Upper lobe of left lung (tissue), 6 donors: ENCODE data around the gene YPEL2. TPM values are rescaled to one million over a fixed set of nuclear protein-coding genes. Genes with fewer than 3 reads are reported as not detected.
A peak's percentile ranks its signal among the peaks of the same experiment; 100 is the strongest.
"Not testable (repeated sequence)": the region's sequence is repeated elsewhere in the genome, so short reads cannot be mapped to it uniquely, and the experiment has no call there.

Source experiments
- ATAC-seq, 2 donors: fragments of 200-7000 bp; cut with Tn5 transposase; one replicate each; pipeline ENCODE4 v1.9.1; 2022; ENCODE audit warnings: mild to moderate bottlenecking in 2 of 2, moderate library complexity in 2 of 2; ENCODE audit not compliant: low FRiP score in 2 of 2
- DNase-seq, 2 donors: peaks; one replicate each; pipeline ENCODE4 v3.0.0-alpha.2; 2019 to 2020
- H3K27ac ChIP-seq, 4 donors: fragments of 200-600 bp; sonication (generic); one replicate each; pipeline ENCODE4 v1.5.1; 2016 to 2019
- H3K27me3 ChIP-seq, 4 donors: fragments of 200-600 bp; sonication (generic); one replicate each; pipeline ENCODE4 v1.5.1; 2017 to 2019
- H3K36me3 ChIP-seq, 4 donors: fragments of 200-600 bp; sonication (generic); one replicate each; pipeline ENCODE4 v1.5.1; 2016 to 2019
- H3K4me1 ChIP-seq, 4 donors: fragments of 200-600 bp; sonication (generic); one replicate each; pipeline ENCODE4 v1.5.1; 2018 to 2019
- H3K4me3 ChIP-seq, 4 donors: fragments of 200-600 bp; sonication (generic); one replicate each; pipeline ENCODE4 v1.5.1; 2017 to 2019; ENCODE audit warnings: mild to moderate bottlenecking in 2 of 4, moderate library complexity in 1 of 4
- H3K9me3 ChIP-seq, 4 donors: fragments of 200-600 bp; sonication (generic); one replicate each; pipeline ENCODE4 v1.5.1; 2018 to 2019
- EP300 ChIP-seq, 4 donors: sonication (generic); formaldehyde crosslinking; IDR thresholded peaks; one replicate each; pipeline ENCODE4 v1.5.1; 2017; ENCODE audit warnings: antibody characterized with exemption in 4 of 4, control low read depth in 2 of 4
- POLR2A ChIP-seq, 4 donors: fragments of 450-650 bp; IDR thresholded peaks; one replicate each; pipeline ENCODE4 v1.5.1; 2016 to 2017; ENCODE audit warnings: antibody characterized with exemption in 4 of 4, mild to moderate bottlenecking in 2 of 4
- POLR2AphosphoS5 ChIP-seq, 2 donors: sonication (generic); formaldehyde crosslinking; IDR thresholded peaks; one replicate each; pipeline ENCODE4 v1.5.1; 2017; ENCODE audit warnings: antibody characterized with exemption in 2 of 2
- WGBS, 2 donors: methylation state at CpG; one replicate each; pipeline ENCODE4 v1.1.5; 2017 to 2018; 5-methylcytosine and 5-hydroxymethylcytosine counted together
- total RNA-seq, 6 donors: library from RNA; depleted of rRNA in 4 of 6; stranded (reverse); fragments of >200 nt in 4 of 6; gene quantifications; one replicate each; pipeline versions ENCODE4 v1.1.0 to v1.2.1, GENCODE V29; 2016 to 2021
- TF ChIP-seq, protein P1 (sequence below), 6 experiments: fragments of 450-650 bp in 4 of 6; fragments of 200-600 bp in 2 of 6; sonication (generic) in 2 of 6; IDR thresholded peaks; one replicate each; pipeline ENCODE4 v1.5.1; 2016 to 2019; ENCODE audit warnings: antibody characterized with exemption in 6 of 6
- donor health status: DM: no; HTN: no; CAD: no; lungs with moderate emphysema.
- donor health status: DM: no; HTN: yes; CAD: no; lungs with severe emphysema.

Gene YPEL2
- total RNA-seq, 6 donors from 2014 or later = 17.5 to 38.8 (median 26.8) TPM

DNA sequence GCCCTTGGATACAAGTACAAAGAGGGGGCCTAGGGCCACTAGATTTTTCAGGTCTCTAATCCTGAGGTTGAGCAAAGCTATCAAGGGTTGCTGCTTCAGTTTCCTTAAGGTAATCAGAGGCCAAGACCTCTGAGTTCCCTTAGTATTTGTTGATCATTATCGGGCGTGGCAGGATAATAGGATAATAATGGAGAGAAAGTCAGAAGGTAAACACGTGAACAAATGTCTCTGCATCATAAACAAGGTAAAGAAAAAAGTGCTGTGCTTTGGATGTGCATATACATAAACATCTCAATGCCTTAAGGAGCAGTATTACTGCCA, 41.5 kb upstream of the YPEL2 start:
- Histone ChIP-seq H3K4me3 (no peak overlapping the region), H3K27me3 (no peaks in the 10 kb centered on the region), H3K27ac (peak overlapping the region in 3 of 4 donors; percentile 40 to 75 (median 41)), H3K4me1 (peaks cover 0 to 16% (median 8%) of the 10 kb centered on the region in 4 donors), H3K36me3 (no peaks in the 10 kb centered on the region), H3K9me3 (no peaks in the 10 kb centered on the region)
- TF ChIP-seq, protein P1, sequence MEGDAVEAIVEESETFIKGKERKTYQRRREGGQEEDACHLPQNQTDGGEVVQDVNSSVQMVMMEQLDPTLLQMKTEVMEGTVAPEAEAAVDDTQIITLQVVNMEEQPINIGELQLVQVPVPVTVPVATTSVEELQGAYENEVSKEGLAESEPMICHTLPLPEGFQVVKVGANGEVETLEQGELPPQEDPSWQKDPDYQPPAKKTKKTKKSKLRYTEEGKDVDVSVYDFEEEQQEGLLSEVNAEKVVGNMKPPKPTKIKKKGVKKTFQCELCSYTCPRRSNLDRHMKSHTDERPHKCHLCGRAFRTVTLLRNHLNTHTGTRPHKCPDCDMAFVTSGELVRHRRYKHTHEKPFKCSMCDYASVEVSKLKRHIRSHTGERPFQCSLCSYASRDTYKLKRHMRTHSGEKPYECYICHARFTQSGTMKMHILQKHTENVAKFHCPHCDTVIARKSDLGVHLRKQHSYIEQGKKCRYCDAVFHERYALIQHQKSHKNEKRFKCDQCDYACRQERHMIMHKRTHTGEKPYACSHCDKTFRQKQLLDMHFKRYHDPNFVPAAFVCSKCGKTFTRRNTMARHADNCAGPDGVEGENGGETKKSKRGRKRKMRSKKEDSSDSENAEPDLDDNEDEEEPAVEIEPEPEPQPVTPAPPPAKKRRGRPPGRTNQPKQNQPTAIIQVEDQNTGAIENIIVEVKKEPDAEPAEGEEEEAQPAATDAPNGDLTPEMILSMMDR (IDR thresholded peaks at IDR 0.05) = no peak
- TF ChIP-seq EP300 (IDR thresholded peaks at IDR 0.05) (no peak), POLR2AphosphoS5 (IDR thresholded peaks at IDR 0.05) (no peak)
- DNase-seq (no peak), ATAC-seq (no peak)
- WGBS, 2 donors = 35 to 44% methylated on average over 3 of the region's 3 CpGs

DNA sequence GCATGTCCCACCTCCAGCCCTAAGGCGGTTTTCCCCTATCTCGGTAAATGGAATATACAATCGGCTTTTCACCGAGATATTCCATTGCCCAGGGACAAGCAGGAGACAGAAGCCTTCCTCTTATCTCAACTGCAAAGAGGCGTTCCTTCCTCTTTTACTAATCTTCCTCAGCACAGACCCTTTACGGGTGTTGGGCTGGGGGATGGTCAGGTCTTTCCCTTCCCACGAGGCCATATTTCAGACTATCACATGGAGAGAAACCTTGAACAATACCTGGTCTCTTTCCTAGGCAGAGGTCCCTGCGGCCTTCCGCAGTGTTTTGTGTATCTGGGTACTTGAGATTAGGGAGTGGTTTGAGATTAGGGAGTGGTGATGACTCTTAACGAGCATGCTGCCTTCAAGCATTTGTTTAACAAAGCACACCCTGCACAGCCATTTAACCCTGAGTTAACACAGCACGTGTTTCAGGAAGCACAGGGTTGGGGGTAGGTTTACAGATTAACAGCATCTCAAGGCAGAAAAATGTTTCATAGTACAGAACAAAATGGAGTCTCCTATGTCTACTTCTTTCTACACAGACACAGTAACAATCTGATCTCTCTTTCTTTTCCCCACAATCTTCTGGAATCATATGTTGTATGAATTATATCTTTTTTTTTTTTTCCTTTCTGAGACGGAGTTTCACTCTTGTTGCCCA, 41.0 kb upstream of the YPEL2 start:
- ATAC-seq, H3K27me3 ChIP-seq, H3K9me3 ChIP-seq, H3K4me3 ChIP-seq, H3K36me3 ChIP-seq: not testable (repeated sequence)
- peaks cover 0 to 16% (median 8%) of the 10 kb centered on the region in 4 donors for H3K4me1 ChIP-seq
- peak in 1 of 4 donors; percentile 28 for TF ChIP-seq POLR2A (IDR thresholded peaks at IDR 0.05)
- 16 to 18% methylated on average over 12 of the region's 12 CpGs for WGBS, 2 donors
- DNase-seq = peak in 1 of 2 donors; percentile 48
- H3K27ac ChIP-seq = peak overlapping the region; percentile 23 to 75 (median 40)

DNA sequence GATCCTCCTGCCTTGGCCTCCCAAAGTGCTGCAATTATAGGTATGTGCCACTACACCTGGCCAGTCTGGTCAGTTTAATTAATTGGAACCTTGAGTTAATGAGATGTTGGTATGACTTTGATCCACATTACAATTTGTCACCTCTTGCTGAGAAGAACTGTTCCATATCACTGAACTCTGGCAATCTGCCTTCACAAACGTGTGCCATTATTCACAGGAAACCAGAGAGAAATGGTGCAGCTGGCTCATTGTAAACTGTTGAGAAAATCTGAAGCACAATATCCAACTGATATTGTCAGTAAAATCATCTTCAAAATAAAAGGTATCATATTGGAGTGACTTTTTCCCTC, 39.3 kb upstream of the YPEL2 start:
- peaks cover 0 to 16% (median 8%) of the 10 kb centered on the region in 4 donors for H3K4me1 ChIP-seq
- no peak overlapping the region for H3K27ac ChIP-seq
- H3K27me3 ChIP-seq = no peaks in the 10 kb centered on the region
- H3K36me3 ChIP-seq = no peaks in the 10 kb centered on the region
- WGBS, 2 donors = 13 to 31% methylated on average over 1 of the region's 1 CpG
- no peaks in the 10 kb centered on the region for H3K9me3 ChIP-seq
- ATAC-seq = no peak
- H3K4me3 ChIP-seq = no peak overlapping the region
- no peak for DNase-seq
- TF ChIP-seq POLR2A (IDR thresholded peaks at IDR 0.05) (no peak), EP300 (IDR thresholded peaks at IDR 0.05) (no peak), POLR2AphosphoS5 (IDR thresholded peaks at IDR 0.05) (no peak)
- TF ChIP-seq, protein P1 (IDR thresholded peaks at IDR 0.05) = no peak

DNA sequence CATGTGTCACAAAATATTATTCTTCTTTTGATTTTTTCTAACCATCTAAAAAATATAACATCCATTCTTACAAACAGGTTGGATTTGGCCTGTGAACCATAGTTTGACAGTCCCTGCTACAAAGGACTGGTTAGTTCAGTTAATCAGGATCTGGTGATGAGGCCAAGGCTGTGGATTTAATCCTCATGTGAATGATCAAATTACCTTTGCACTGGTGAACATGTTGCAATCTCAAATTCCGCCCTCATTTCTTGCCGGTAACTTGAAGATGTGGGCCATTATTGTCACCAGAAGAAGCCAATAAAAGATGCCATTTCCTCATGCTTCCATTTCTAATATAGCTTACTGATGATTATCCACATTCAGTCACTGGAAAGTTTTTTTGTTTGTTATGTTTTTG, 35.3 kb upstream of the YPEL2 start:
- TF ChIP-seq, protein P1 (IDR thresholded peaks at IDR 0.05) = no peak
- TF ChIP-seq POLR2A (IDR thresholded peaks at IDR 0.05) (no peak), EP300 (IDR thresholded peaks at IDR 0.05) (no peak), POLR2AphosphoS5 (IDR thresholded peaks at IDR 0.05) (no peak)
- peaks cover 0 to 6% (median 0%) of the 10 kb centered on the region in 4 donors for H3K4me1 ChIP-seq
- DNase-seq (no peak), ATAC-seq (no peak)
- H3K27ac ChIP-seq = peak overlapping the region in 2 of 4 donors; percentile 47 to 68
- no peaks in the 10 kb centered on the region for H3K36me3 ChIP-seq
- no peak overlapping the region for H3K4me3 ChIP-seq
- WGBS, 2 donors = 75 to 91% methylated on average over 2 of the region's 2 CpGs
- no peaks in the 10 kb centered on the region for H3K9me3 ChIP-seq
- no peaks in the 10 kb centered on the region for H3K27me3 ChIP-seq

DNA sequence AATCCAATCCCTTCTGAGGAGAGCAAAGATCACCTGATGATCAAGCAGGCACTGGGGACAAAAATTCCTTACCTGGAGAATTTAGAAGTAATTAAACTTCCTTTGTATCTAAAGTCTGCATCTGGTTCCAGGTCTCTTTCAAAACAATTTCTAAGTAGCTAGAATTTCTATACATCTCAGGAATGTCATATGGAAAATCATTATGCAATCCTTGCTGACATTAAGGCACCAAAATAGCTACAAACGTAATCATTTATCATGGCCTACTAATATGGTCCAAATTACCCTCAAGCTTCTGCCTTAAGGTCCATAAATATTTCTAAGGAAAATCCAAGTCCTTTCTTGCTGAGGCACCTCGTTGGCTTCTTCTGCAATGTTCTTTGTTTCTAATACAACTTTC, 32.9 kb upstream of the YPEL2 start:
- TF ChIP-seq POLR2AphosphoS5 (IDR thresholded peaks at IDR 0.05) (no peak), POLR2A (IDR thresholded peaks at IDR 0.05) (no peak), EP300 (IDR thresholded peaks at IDR 0.05) (no peak)
- TF ChIP-seq, protein P1 (IDR thresholded peaks at IDR 0.05) = no peak
- Histone ChIP-seq H3K27ac (no peak overlapping the region), H3K36me3 (no peaks in the 10 kb centered on the region), H3K4me1 (peaks cover 0 to 5% (median 0%) of the 10 kb centered on the region in 4 donors), H3K4me3 (no peak overlapping the region), H3K9me3 (no peaks in the 10 kb centered on the region), H3K27me3 (no peaks in the 10 kb centered on the region)
- WGBS, 2 donors = 65 to 73% methylated on average over 2 of the region's 2 CpGs
- DNase-seq = no peak
- ATAC-seq = no peak
